Epithelial cell of esophagus (primary cell): ENCODE data around the gene CAPN15.
A peak's percentile ranks its signal among the peaks of the same experiment; 100 is the strongest.

ENCODE experiments used
- DNase-seq: peaks from one replicate; pipeline ENCODE4 v3.0.0; 2010; ENCODE audit warnings: low read depth
- H3K4me3 ChIP-seq: 2 replicates; pipeline ENCODE4 v1.5.1; 2011; ENCODE audit warnings: mild to moderate bottlenecking, low read length, control low read depth
- CTCF ChIP-seq: IDR thresholded peaks from 2 replicates; pipeline ENCODE4 v1.5.1; 2011; ENCODE audit warnings: low read depth, mild to moderate bottlenecking, low read length, control low read depth, inconsistent platforms; ENCODE audit not compliant: insufficient read depth; ENCODE audit errors: missing control alignments

The CAPN15 gene

GRCh38 chr16:516301-516700 is 11.2 kb upstream of the CAPN15 start:
- no peak for TF ChIP-seq CTCF
- H3K4me3 ChIP-seq = no peak overlapping the region
- no peak for DNase-seq

GRCh38 chr16:518858-519257 is 8.7 kb upstream of the CAPN15 start:
- no peak for TF ChIP-seq CTCF
- DNase-seq = no peak

GRCh38 chr16:519425-519824 is 8.1 kb upstream of the CAPN15 start:
- DNase-seq = no peak
- TF ChIP-seq CTCF = no peak
- no peak overlapping the region for H3K4me3 ChIP-seq

More at GRCh38 chr16:518858-519257, 8.7 kb upstream of the CAPN15 start:
- no peak overlapping the region for H3K4me3 ChIP-seq

GRCh38 chr16:519841-520687 is 7.4 kb upstream of the CAPN15 start:
- TF ChIP-seq CTCF = no peak
- H3K4me3 ChIP-seq = no peak overlapping the region
- no peak for DNase-seq

GRCh38 chr16:520847-521246 is 6.7 kb upstream of the CAPN15 start:
- H3K4me3 ChIP-seq = no peak overlapping the region
- no peak for TF ChIP-seq CTCF
- no peak for DNase-seq

- TF ChIP-seq CTCF = peak; percentile 42
- H3K4me3 ChIP-seq = no peak overlapping the region
- DNase-seq = peak; percentile 36
These were observed 5.9 kb upstream of the CAPN15 start for GRCh38 chr16:521381-522210.
